H1 (cell line): Measurements from ENCODE around the gene BRD7. TPM values are rescaled to one million over a fixed set of nuclear protein-coding genes. Genes with fewer than 3 reads are reported as not detected.

Experiments
- CTCF ChIA-PET: fragments of 300-600 bp; sonication (Branson Sonifier 250); formaldehyde crosslinking; loops from one replicate; lab custom pipeline; 2021; ENCODE audit not compliant: partially characterized antibody; lab: Charles Lee
- POLR2A ChIA-PET: fragments of 300-600 bp; sonication (Branson Sonifier 250); formaldehyde crosslinking; loops from one replicate; lab custom pipeline; 2021; ENCODE audit warnings: inconsistent platforms; ENCODE audit not compliant: partially characterized antibody; lab: Charles Lee
- DNase-seq, 2 experiments: peaks; one replicate each; pipeline versions ENCODE4 v3.0.0 to v3.0.0-alpha.2; 2010 to 2022; ENCODE audit warnings: low spot score in 2 of 2, low read depth in 1 of 2, mixed read lengths in 1 of 2
- FAIRE-seq: peaks from 2 replicates; lab custom pipeline; 2011; peaks lifted over from hg19 to GRCh38; lab: Jason Lieb, UNC
- H2AFZ ChIP-seq: 2 replicates; pipeline ENCODE4 v1.8.1; 2012; ENCODE audit warnings: low read length, inconsistent platforms
- H2AK5ac ChIP-seq: 2 replicates; pipeline ENCODE4 v1.6.1; 2013; ENCODE audit warnings: low read depth, low read length
- H2BK120ac ChIP-seq: replicated peaks from 2 replicates; pipeline ENCODE3; 2013; ENCODE audit warnings: low read depth, low read length, inconsistent platforms
- H2BK12ac ChIP-seq: 2 replicates; pipeline ENCODE4 v1.6.1; 2013; ENCODE audit warnings: low read depth, low read length
- H2BK15ac ChIP-seq: 2 replicates; pipeline ENCODE4 v1.6.1; 2013; ENCODE audit warnings: low read length
- H2BK20ac ChIP-seq: 2 replicates; pipeline ENCODE4 v1.6.1; 2013; ENCODE audit warnings: low read length
- H2BK5ac ChIP-seq: 2 replicates; pipeline ENCODE4 v1.6.1; 2013; ENCODE audit warnings: low read depth, low read length
- H3K14ac ChIP-seq: 2 replicates; pipeline ENCODE4 v1.6.1; 2013; ENCODE audit warnings: inconsistent platforms; ENCODE audit not compliant: insufficient read length
- H3K18ac ChIP-seq: 2 replicates; pipeline ENCODE4 v1.6.1; 2013; ENCODE audit warnings: low read length; ENCODE audit errors: extremely low read depth
- H3K23ac ChIP-seq: 2 replicates; pipeline ENCODE4 v1.6.1; 2013; ENCODE audit warnings: inconsistent platforms; ENCODE audit not compliant: insufficient read length
- H3K23me2 ChIP-seq: 2 replicates; pipeline ENCODE4 v1.6.1; 2013; ENCODE audit warnings: low read depth, low read length
- H3K27ac ChIP-seq: 2 replicates; pipeline ENCODE4 v1.6.1; 2011; ENCODE audit warnings: low read depth, low read length, inconsistent platforms
- H3K27me3 ChIP-seq, 4 experiments: replicated peaks in 1 of 4; 1 replicate in 1 of 4; 2 replicates in 3 of 4; pipeline versions ENCODE4 v1.6.1 to v1.8.1; 2011 to 2013; ENCODE audit warnings: low read length in 3 of 4, mild to moderate bottlenecking in 3 of 4, inconsistent platforms in 2 of 4, mixed read lengths in 2 of 4, moderate library complexity in 1 of 4; ENCODE audit not compliant: control insufficient read depth in 3 of 4, insufficient read depth in 3 of 4; ENCODE audit errors: extremely low read depth in 1 of 4
- H3K36me3 ChIP-seq, 4 experiments: 2 replicates each; pipeline versions ENCODE4 v1.6.1 to v1.8.1; 2011 to 2013; ENCODE audit warnings: mild to moderate bottlenecking in 4 of 4, low read length in 3 of 4, moderate library complexity in 2 of 4, control low read depth in 1 of 4, inconsistent platforms in 1 of 4; ENCODE audit not compliant: insufficient read depth in 4 of 4, control insufficient read depth in 2 of 4
- H3K4ac ChIP-seq: replicated peaks from 2 replicates; pipeline ENCODE3; 2013; ENCODE audit warnings: low read length, low read depth, mixed read lengths, inconsistent platforms; ENCODE audit not compliant: insufficient read length
- H3K4me1 ChIP-seq, 4 experiments: replicated peaks in 1 of 4; 1 replicate in 1 of 4; 2 replicates in 3 of 4; pipeline versions ENCODE4 v1.6.1 to v1.8.1; 2011 to 2013; ENCODE audit warnings: low read length in 3 of 4, inconsistent platforms in 2 of 4, mixed read lengths in 1 of 4; ENCODE audit not compliant: insufficient read depth in 4 of 4, control insufficient read depth in 3 of 4
- H3K4me2 ChIP-seq, 2 experiments: 2 replicates each; pipeline versions ENCODE4 v1.6.1 to v1.8.1; 2011 to 2013; ENCODE audit warnings: low read depth in 2 of 2, low read length in 2 of 2, control low read depth in 1 of 2, inconsistent platforms in 1 of 2, mild to moderate bottlenecking in 1 of 2; ENCODE audit not compliant: insufficient read depth in 1 of 2
- H3K4me3 ChIP-seq, 4 experiments: fragments of 200-600, 300-600 bp in 1 of 4; sonication (generic), shearing (Covaris generic), sonication (Bioruptor Twin) in 1 of 4; 2 replicates each; pipeline versions ENCODE4 v1.5.1 to v1.8.1; 2011 to 2016; ENCODE audit warnings: low read length in 4 of 4, low read depth in 3 of 4, control low read depth in 2 of 4, inconsistent platforms in 2 of 4, mild to moderate bottlenecking in 2 of 4, mixed read lengths in 1 of 4, moderate library complexity in 1 of 4; ENCODE audit not compliant: insufficient read depth in 2 of 4; ENCODE audit errors: extremely low read depth in 1 of 4
- H3K56ac ChIP-seq: replicated peaks from 2 replicates; pipeline ENCODE3; 2013; ENCODE audit warnings: low read depth, mild to moderate bottlenecking, mixed read lengths, low read length, inconsistent platforms; ENCODE audit not compliant: insufficient read length
- H3K79me1 ChIP-seq: 2 replicates; pipeline ENCODE4 v1.6.1; 2013; ENCODE audit warnings: low read depth, low read length, control low read depth
- H3K79me2 ChIP-seq, 2 experiments: 2 replicates each; pipeline versions ENCODE4 v1.6.1 to v1.8.1; 2012 to 2013; ENCODE audit warnings: low read length in 2 of 2, mild to moderate bottlenecking in 2 of 2, inconsistent platforms in 1 of 2; ENCODE audit not compliant: insufficient read depth in 2 of 2, control insufficient read depth in 1 of 2
- H3K9ac ChIP-seq, 4 experiments: replicated peaks in 1 of 4; 1 replicate in 1 of 4; 2 replicates in 3 of 4; pipeline versions ENCODE4 v1.6.1 to v1.8.1; 2011 to 2013; ENCODE audit warnings: low read depth in 3 of 4, low read length in 3 of 4, control low read depth in 2 of 4, mild to moderate bottlenecking in 2 of 4, moderate library complexity in 2 of 4, inconsistent platforms in 1 of 4; ENCODE audit errors: extremely low read depth in 1 of 4
- H3K9me3 ChIP-seq, 2 experiments: 2 replicates each; pipeline versions ENCODE4 v1.6.1 to v1.8.1; 2012 to 2013; ENCODE audit warnings: mild to moderate bottlenecking in 2 of 2, moderate library complexity in 2 of 2, control low read depth in 1 of 2, inconsistent platforms in 1 of 2, low read depth in 1 of 2, low read length in 1 of 2, mixed read lengths in 1 of 2; ENCODE audit not compliant: insufficient read depth in 2 of 2
- H4K20me1 ChIP-seq, 2 experiments: replicated peaks in 1 of 2; 2 replicates each; pipeline versions ENCODE3 to v1.8.1; 2011 to 2013; ENCODE audit warnings: inconsistent platforms in 2 of 2, low read length in 2 of 2, mild to moderate bottlenecking in 1 of 2; ENCODE audit not compliant: insufficient read depth in 2 of 2, control insufficient read depth in 1 of 2
- H4K5ac ChIP-seq: 2 replicates; pipeline ENCODE4 v1.6.1; 2013; ENCODE audit warnings: low read length, low read depth, mixed read lengths, inconsistent platforms; ENCODE audit not compliant: insufficient read length
- H4K8ac ChIP-seq: 2 replicates; pipeline ENCODE4 v1.8.0; 2013; ENCODE audit warnings: mild to moderate bottlenecking, moderate library complexity, low read length, inconsistent platforms; ENCODE audit not compliant: insufficient read depth; ENCODE audit errors: extremely low read depth
- H4K91ac ChIP-seq: replicated peaks from 2 replicates; pipeline ENCODE3; 2013; ENCODE audit warnings: low read length, mixed read lengths, inconsistent platforms; ENCODE audit not compliant: insufficient read length
- ATF2 ChIP-seq: IDR thresholded peaks from 2 replicates; pipeline ENCODE4 v1.6.1; 2012; ENCODE audit warnings: low read length, inconsistent platforms
- BACH1 ChIP-seq: IDR thresholded peaks from 2 replicates; pipeline ENCODE4 v1.6.1; 2012; ENCODE audit warnings: low read length, improper control_type of control experiment
- E2F6 ChIP-seq: IDR thresholded peaks from 2 replicates; pipeline ENCODE4 v1.6.1; 2012; ENCODE audit warnings: inconsistent platforms
- JUN ChIP-seq: IDR thresholded peaks from 2 replicates; pipeline ENCODE4 v1.6.1; 2011; ENCODE audit warnings: low read depth, mild to moderate bottlenecking, improper control_type of control experiment, low read length
- POU5F1 ChIP-seq: IDR thresholded peaks from 2 replicates; pipeline ENCODE4 v1.6.1; 2011; ENCODE audit warnings: low read depth, mild to moderate bottlenecking, low read length, moderate library complexity
- WGBS, 2 experiments: shearing (Covaris generic) in 1 of 2; methylation state at CpG; one replicate each; pipeline versions ENCODE4 v1.1.6 to v1.1.7; 2013 to 2015; ENCODE audit warnings: low lambda C conversion rate in 2 of 2, mixed read lengths in 2 of 2, inconsistent platforms in 1 of 2, low coverage in 1 of 2, missing lambda C conversion rate in 1 of 2; ENCODE audit not compliant: insufficient replicate concordance in 2 of 2, insufficient coverage in 1 of 2, insufficient read length in 1 of 2; ENCODE audit errors: extremely low coverage in 1 of 2, missing lambda C conversion rate in 1 of 2; 5-methylcytosine and 5-hydroxymethylcytosine counted together
- polyA plus RNA-seq, 7 experiments: library from polyadenylated mRNA; depleted of rRNA in 3 of 7; stranded (reverse) in 5 of 7; unstranded in 2 of 7; fragments of >200 nt in 5 of 7; fragments of 200-250 nt in 2 of 7; gene quantifications; 1 replicate in 5 of 7; 2 replicates in 1 of 7; 4 replicates in 1 of 7; pipeline versions ENCODE4 v1.2.1 to v1.2.3, GENCODE V29; 2011 to 2013; ENCODE audit warnings: missing spikeins in 2 of 7, mixed read lengths in 2 of 7
- total RNA-seq: library from RNA; stranded (reverse); fragmentation: NEBNext Ultra II Directional; extraction: Animal tissue kit (Norgen Biotek cat#: 25700); gene quantifications from 2 replicates; pipeline ENCODE4 v1.2.1, GENCODE V29; 2021

Gene BRD7
- total and polyA plus RNA-seq, 2 of the 8 experiments (the other 6 are each of a cell fraction or from before 2014, with no cell fraction given) = 42.5 to 120 TPM

GRCh38 chr16:50294955-50295354 lies 73.8 kb downstream of the BRD7 start:
- Histone ChIP-seq H2BK20ac (no peak overlapping the region), H3K36me3 (no peaks in the 10 kb centered on the region), H2BK15ac (no peak overlapping the region), H3K79me2 (no peaks in the 10 kb centered on the region), H4K20me1 (peaks cover 0 to 2% of the 10 kb centered on the region in 2 experiments), H3K14ac (no peak overlapping the region), H3K9me3 (no peaks in the 10 kb centered on the region), H3K23ac (no peak overlapping the region), H3K4me2 (no peak overlapping the region), H3K56ac (no peak overlapping the region), H3K9ac (no peak overlapping the region), H3K27me3 (no peaks in the 10 kb centered on the region), H4K91ac (no peak overlapping the region), H2BK12ac (no peak overlapping the region), H3K27ac (no peak overlapping the region), H2AFZ (no peak overlapping the region), H4K5ac (no peak overlapping the region), H3K18ac (no peak overlapping the region), H3K4ac (no peak overlapping the region), H2BK120ac (no peak overlapping the region), H2AK5ac (no peak overlapping the region), H3K79me1 (no peaks in the 10 kb centered on the region), H2BK5ac (no peak overlapping the region), H4K8ac (no peak overlapping the region), H3K4me3 (no peak overlapping the region), H3K4me1 (peaks cover 0 to 3% (median 0%) of the 10 kb centered on the region in 4 experiments; a peak in 1 of 7 replicates), H3K23me2 (no peaks in the 10 kb centered on the region)
- 77% methylated on average over 3 of the region's 4 CpGs; no CpG with 5 or more reads in 1 of the 2 experiments for WGBS, 2 experiments
- no peak for FAIRE-seq
- DNase-seq = no peak
- ChIA-PET CTCF (interaction anchor here (1.2 to 2.6 kb wide), 2 partner anchors 82 to 85 kb away, joined by 3 to 8 read pairs; no protein-coding TSS in a partner anchor), POLR2A (interaction anchor here (1.3 kb wide), 1 partner anchor 11 kb away, joined by 3 read pairs; no protein-coding TSS in a partner anchor)
- TF ChIP-seq ATF2 = no peak
- no peak for TF ChIP-seq POU5F1
- no peak for TF ChIP-seq JUN
- no peak for TF ChIP-seq BACH1
- no peak for TF ChIP-seq E2F6
